ENCODE data around the gene MED23.

MED23 gene

GRCh38 chr6:131640576-131640975 lies 12.5 kb upstream of the MED23 start:
- TF ChIP-seq CTCF (IDR thresholded peaks at IDR 0.05; ENCODE audit: low read depth, low read length): no peak
- no peak overlapping the region for H3K4me3 ChIP-seq (ENCODE audit: low read depth, low read length)

GRCh38 chr6:131640100-131640499 lies 12.1 kb upstream of the MED23 start:
- no peak overlapping the region for H3K4me3 ChIP-seq (ENCODE audit: low read depth, low read length)
- TF ChIP-seq CTCF (IDR thresholded peaks at IDR 0.05; ENCODE audit: low read depth, low read length): no peak

GRCh38 chr6:131638013-131638412 lies 10.0 kb upstream of the MED23 start:
- no peak overlapping the region for H3K4me3 ChIP-seq (ENCODE audit: low read depth, low read length)
- no peak for TF ChIP-seq CTCF (IDR thresholded peaks at IDR 0.05; ENCODE audit: low read depth, low read length)

- H3K4me3 ChIP-seq (ENCODE audit: low read depth, low read length): no peak within 1 kb of the TSS
- TF ChIP-seq CTCF (IDR thresholded peaks at IDR 0.05; ENCODE audit: low read depth, low read length): no peak
Measured at GRCh38 chr6:131636880-131637792, 9.1 kb upstream of the MED23 start, which contains the start of gene ENPP3. TSS of gene ENPP3 (plus strand) at chr6:131637302. CDS start at chr6:131637385, 83 bp downstream.

- TF ChIP-seq CTCF (IDR thresholded peaks at IDR 0.05; ENCODE audit: low read depth, low read length): no peak
- no peak overlapping the region for H3K4me3 ChIP-seq (ENCODE audit: low read depth, low read length)
Measured at GRCh38 chr6:131635384-131636340, 7.6 kb upstream of the MED23 start.

- H3K4me3 ChIP-seq (ENCODE audit: low read depth, low read length): no peak overlapping the region
- no peak for TF ChIP-seq CTCF (IDR thresholded peaks at IDR 0.05; ENCODE audit: low read depth, low read length)
Measured at GRCh38 chr6:131631625-131632289, 3.7 kb upstream of the MED23 start.
